ENCODE results near the gene TOGARAM2.
A peak's percentile ranks its signal among the peaks of the same experiment; 100 is the strongest.

TOGARAM2 gene

GRCh38 chr2:28981016-28981441 is at the start of gene TOGARAM2:
Gene TOGARAM2 (plus strand): TSS chr2:28981298. CDS start chr2:28994835, 13,537 bp downstream.
- peak; percentile 66 for DNase-seq (ENCODE audit: low read depth)

GRCh38 chr2:28934769-28935168 is 46.3 kb upstream of the TOGARAM2 start:
- DNase-seq (ENCODE audit: low read depth), result no peak

GRCh38 chr2:28941008-28941407 is 40.1 kb upstream of the TOGARAM2 start:
- DNase-seq (ENCODE audit: low read depth), result no peak

- no peak for DNase-seq (ENCODE audit: low read depth)
Measured at GRCh38 chr2:28944535-28945248, 36.4 kb upstream of the TOGARAM2 start.

- no peak for DNase-seq (ENCODE audit: low read depth)
Measured at GRCh38 chr2:28948160-28948559, 32.9 kb upstream of the TOGARAM2 start.

- no peak for DNase-seq (ENCODE audit: low read depth)
Measured at GRCh38 chr2:28949190-28949589, 31.9 kb upstream of the TOGARAM2 start.

- DNase-seq (ENCODE audit: low read depth), result no peak
Measured at GRCh38 chr2:28949617-28950305, 31.3 kb upstream of the TOGARAM2 start.

GRCh38 chr2:28950941-28951630 is 30.0 kb upstream of the TOGARAM2 start:
- peak; percentile 13 for DNase-seq (ENCODE audit: low read depth)

- DNase-seq (ENCODE audit: low read depth), result peak; percentile 95
Measured at GRCh38 chr2:28951910-28952835, 28.9 kb upstream of the TOGARAM2 start.

GRCh38 chr2:28952836-28953211 is 28.3 kb upstream of the TOGARAM2 start:
- peak; percentile 37 for DNase-seq (ENCODE audit: low read depth)

- DNase-seq (ENCODE audit: low read depth), result no peak
Measured at GRCh38 chr2:28955467-28955866, 25.6 kb upstream of the TOGARAM2 start.

- DNase-seq (ENCODE audit: low read depth), result peak; percentile 52
Measured at GRCh38 chr2:28956415-28956826, 24.7 kb upstream of the TOGARAM2 start.

GRCh38 chr2:28956890-28957289 is 24.2 kb upstream of the TOGARAM2 start:
- DNase-seq (ENCODE audit: low read depth), result no peak

- peak; percentile 78 for DNase-seq (ENCODE audit: low read depth)
Measured at GRCh38 chr2:28958689-28959088, 22.4 kb upstream of the TOGARAM2 start.

GRCh38 chr2:28960401-28960800 is 20.7 kb upstream of the TOGARAM2 start:
- DNase-seq (ENCODE audit: low read depth), result no peak

- DNase-seq (ENCODE audit: low read depth), result no peak
Measured at GRCh38 chr2:28962505-28962904, 18.6 kb upstream of the TOGARAM2 start.

GRCh38 chr2:28970464-28971160 is 10.5 kb upstream of the TOGARAM2 start:
- DNase-seq (ENCODE audit: low read depth), result no peak

GRCh38 chr2:28972778-28973335 is 8.2 kb upstream of the TOGARAM2 start:
- DNase-seq (ENCODE audit: low read depth), result no peak

- DNase-seq (ENCODE audit: low read depth), result no peak
Measured at GRCh38 chr2:28974252-28974651, 6.8 kb upstream of the TOGARAM2 start.

GRCh38 chr2:28975671-28976070 is 5.4 kb upstream of the TOGARAM2 start:
- DNase-seq (ENCODE audit: low read depth), result peak; percentile 57

- DNase-seq (ENCODE audit: low read depth), result peak; percentile 71
Measured at GRCh38 chr2:28976584-28976983, 4.5 kb upstream of the TOGARAM2 start.
